Kidney (tissue), 14 donors: ENCODE data around the gene CCDC102A. TPM values are rescaled to one million over a fixed set of nuclear protein-coding genes. Genes with fewer than 3 reads are reported as not detected.
"Not testable (repeated sequence)": the region's sequence is repeated elsewhere in the genome, so short reads cannot be mapped to it uniquely, and the experiment has no call there.

Source experiments
- DNase-seq, 5 donors: peaks; one replicate each; pipeline ENCODE4 v3.0.0-alpha.2; 2013 to 2020
- FAIRE-seq: peaks from 2 replicates; lab custom pipeline; 2012; peaks lifted over from hg19 to GRCh38; lab: Jason Lieb, UNC
- H3K27ac ChIP-seq, 2 donors: one replicate each; pipeline ENCODE4 v1.7.0; 2013; ENCODE audit warnings: low read depth in 2 of 2, low read length in 2 of 2, inconsistent platforms in 1 of 2
- H3K27me3 ChIP-seq: one replicate; pipeline ENCODE4 v1.7.1; 2013; ENCODE audit warnings: low read length, inconsistent platforms; ENCODE audit not compliant: control insufficient read depth, insufficient read depth
- H3K36me3 ChIP-seq, 3 donors: one replicate each; pipeline versions ENCODE4 v1.7.0 to v1.7.1; 2013; ENCODE audit warnings: low read length in 3 of 3, control low read depth in 1 of 3, inconsistent platforms in 1 of 3; ENCODE audit not compliant: insufficient read depth in 3 of 3, control insufficient read depth in 2 of 3
- H3K4me1 ChIP-seq, 3 donors: one replicate each; pipeline versions ENCODE4 v1.7.0 to v1.7.1; 2013; ENCODE audit warnings: low read length in 3 of 3, inconsistent platforms in 1 of 3, low read depth in 1 of 3; ENCODE audit not compliant: control insufficient read depth in 2 of 3, insufficient read depth in 2 of 3
- H3K4me3 ChIP-seq, 3 donors: one replicate each; pipeline versions ENCODE4 v1.7.0 to v1.8.1; 2013; ENCODE audit warnings: low read length in 3 of 3, control low read depth in 1 of 3, inconsistent platforms in 1 of 3
- H3K9ac ChIP-seq, 3 donors: one replicate each; pipeline versions ENCODE4 v1.7.0 to v1.7.1; 2013; ENCODE audit warnings: low read length in 3 of 3, control low read depth in 1 of 3, inconsistent platforms in 1 of 3
- H3K9me3 ChIP-seq, 3 donors: one replicate each; pipeline versions ENCODE4 v1.7.0 to v1.7.1; 2013; ENCODE audit warnings: low read length in 3 of 3, control low read depth in 1 of 3, inconsistent platforms in 1 of 3; ENCODE audit not compliant: control insufficient read depth in 2 of 3, insufficient read depth in 1 of 3
- intact Hi-C: fragments of 100-400 bp; cut with DNase I; formaldehyde crosslinking; loops from one replicate; pipeline ENCODE4 v1.11.1; 2022
- polyA plus RNA-seq: library from polyadenylated mRNA; stranded (reverse); fragments of 350-450 nt; fragmentation: Illumina TruSeq; extraction: RNeasy Lipid Tissue Mini Kit (QIAGEN cat#74804); gene quantifications from one replicate; pipeline ENCODE4 v1.2.3, GENCODE V29; 2014; ENCODE audit warnings: low read depth, low replicate concordance; ENCODE audit not compliant: insufficient read depth
- total RNA-seq: library from RNA; stranded (reverse); fragmentation: NEBNext Ultra II Directional; extraction: Animal tissue kit (Norgen Biotek cat#: 25700); gene quantifications from one replicate; pipeline ENCODE4 v1.2.1, GENCODE V29; 2021
- TF ChIP-seq, protein P1 (sequence below): IDR thresholded peaks from 3 replicates; pipeline ENCODE4 v1.5.1; 2012; ENCODE audit warnings: mild to moderate bottlenecking, moderate library complexity, borderline replicate concordance; ENCODE audit not compliant: insufficient read depth; ENCODE audit errors: extremely low read depth
- donor health status: control.
- donor health status: control.
- donor health status: control.
- donor health status: control.
- donor health status: control.
- donor health status: DM: yes; HTN: yes; CAD: no.
- donor health status: Normal renal cell carcinoma (clear cell type).

Gene CCDC102A
- total and polyA plus RNA-seq, 2 donors from 2014 or later = 5.7 to 11.9 TPM

DNA sequence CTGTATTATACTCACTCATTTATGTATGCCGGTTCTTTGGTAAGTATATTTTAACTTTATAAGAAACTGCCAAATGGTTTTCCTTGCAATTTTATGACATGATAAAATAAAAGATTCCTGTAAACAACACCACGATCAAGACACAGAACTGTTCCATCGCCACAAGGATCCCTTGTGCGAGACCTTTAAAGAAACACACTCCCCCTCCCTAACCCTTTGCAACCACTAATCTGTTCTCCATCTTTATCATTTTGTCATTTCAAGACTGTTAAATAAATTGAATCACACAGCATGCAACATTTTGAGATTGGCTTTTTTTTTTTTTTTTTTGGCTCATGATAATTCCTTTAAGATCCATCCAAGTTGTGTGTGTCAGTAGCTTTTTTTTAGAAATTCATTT is 12.0 kb upstream of the CCDC102A start:
- H3K4me3 ChIP-seq = no peak overlapping the region
- H3K9me3 ChIP-seq = no peaks in the 10 kb centered on the region
- DNase-seq (no peak), FAIRE-seq (no peak)
- no peak overlapping the region for H3K9ac ChIP-seq
- H3K27me3 ChIP-seq = no peaks in the 10 kb centered on the region
- intact Hi-C loops = no loop called here
- H3K36me3 ChIP-seq = no peaks in the 10 kb centered on the region
- TF ChIP-seq, protein P1, sequence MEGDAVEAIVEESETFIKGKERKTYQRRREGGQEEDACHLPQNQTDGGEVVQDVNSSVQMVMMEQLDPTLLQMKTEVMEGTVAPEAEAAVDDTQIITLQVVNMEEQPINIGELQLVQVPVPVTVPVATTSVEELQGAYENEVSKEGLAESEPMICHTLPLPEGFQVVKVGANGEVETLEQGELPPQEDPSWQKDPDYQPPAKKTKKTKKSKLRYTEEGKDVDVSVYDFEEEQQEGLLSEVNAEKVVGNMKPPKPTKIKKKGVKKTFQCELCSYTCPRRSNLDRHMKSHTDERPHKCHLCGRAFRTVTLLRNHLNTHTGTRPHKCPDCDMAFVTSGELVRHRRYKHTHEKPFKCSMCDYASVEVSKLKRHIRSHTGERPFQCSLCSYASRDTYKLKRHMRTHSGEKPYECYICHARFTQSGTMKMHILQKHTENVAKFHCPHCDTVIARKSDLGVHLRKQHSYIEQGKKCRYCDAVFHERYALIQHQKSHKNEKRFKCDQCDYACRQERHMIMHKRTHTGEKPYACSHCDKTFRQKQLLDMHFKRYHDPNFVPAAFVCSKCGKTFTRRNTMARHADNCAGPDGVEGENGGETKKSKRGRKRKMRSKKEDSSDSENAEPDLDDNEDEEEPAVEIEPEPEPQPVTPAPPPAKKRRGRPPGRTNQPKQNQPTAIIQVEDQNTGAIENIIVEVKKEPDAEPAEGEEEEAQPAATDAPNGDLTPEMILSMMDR = no peak
- H3K4me1 ChIP-seq = no peaks in the 10 kb centered on the region
- H3K27ac ChIP-seq = no peak overlapping the region

- intact Hi-C loops, H3K4me3 ChIP-seq, H3K9me3 ChIP-seq, H3K27ac ChIP-seq, H3K4me1 ChIP-seq, FAIRE-seq, H3K27me3 ChIP-seq, H3K36me3 ChIP-seq, H3K9ac ChIP-seq: not testable (repeated sequence)
- peak in 2 of 5 donors; percentile 4 to 19 for DNase-seq
Observed at GRCh38 chr16:57547524-57547923, 11.2 kb upstream of the CCDC102A start.

DNA sequence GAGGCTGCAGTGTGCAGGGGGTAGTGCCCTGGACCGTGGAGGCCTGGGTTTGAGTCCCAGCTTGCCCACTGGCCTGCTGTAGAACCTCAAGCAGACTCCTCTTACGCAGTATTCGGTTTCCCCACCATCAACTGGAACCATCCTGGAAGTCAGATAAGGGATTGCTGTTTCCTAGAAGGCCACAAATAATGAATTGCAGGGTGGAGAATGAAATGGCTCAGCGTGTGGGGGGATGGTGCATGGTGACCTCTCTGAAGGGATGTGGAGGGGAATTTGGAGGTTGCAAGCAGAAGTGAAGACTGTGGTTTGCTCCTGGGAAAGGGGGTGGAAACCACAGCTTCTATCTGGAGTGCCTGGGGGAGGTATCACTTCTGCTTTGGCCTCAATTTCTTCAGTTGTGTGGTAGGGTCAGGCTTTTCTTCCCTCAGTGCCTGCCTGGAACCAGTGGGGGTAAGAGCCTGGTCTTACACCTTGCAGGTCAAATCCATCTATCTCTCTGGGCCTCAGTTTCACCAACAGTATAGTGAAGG is 7.8 kb upstream of the CCDC102A start:
- FAIRE-seq (no peak), DNase-seq (peak in 1 of 5 donors; percentile 4)
- Histone ChIP-seq H3K9ac (no peak overlapping the region), H3K27ac (no peak overlapping the region), H3K9me3 (no peaks in the 10 kb centered on the region), H3K4me3 (no peak overlapping the region), H3K27me3 (no peaks in the 10 kb centered on the region), H3K4me1 (no peaks in the 10 kb centered on the region), H3K36me3 (no peaks in the 10 kb centered on the region)
- TF ChIP-seq, protein P1 = no peak
- intact Hi-C loops = no loop called here

DNA sequence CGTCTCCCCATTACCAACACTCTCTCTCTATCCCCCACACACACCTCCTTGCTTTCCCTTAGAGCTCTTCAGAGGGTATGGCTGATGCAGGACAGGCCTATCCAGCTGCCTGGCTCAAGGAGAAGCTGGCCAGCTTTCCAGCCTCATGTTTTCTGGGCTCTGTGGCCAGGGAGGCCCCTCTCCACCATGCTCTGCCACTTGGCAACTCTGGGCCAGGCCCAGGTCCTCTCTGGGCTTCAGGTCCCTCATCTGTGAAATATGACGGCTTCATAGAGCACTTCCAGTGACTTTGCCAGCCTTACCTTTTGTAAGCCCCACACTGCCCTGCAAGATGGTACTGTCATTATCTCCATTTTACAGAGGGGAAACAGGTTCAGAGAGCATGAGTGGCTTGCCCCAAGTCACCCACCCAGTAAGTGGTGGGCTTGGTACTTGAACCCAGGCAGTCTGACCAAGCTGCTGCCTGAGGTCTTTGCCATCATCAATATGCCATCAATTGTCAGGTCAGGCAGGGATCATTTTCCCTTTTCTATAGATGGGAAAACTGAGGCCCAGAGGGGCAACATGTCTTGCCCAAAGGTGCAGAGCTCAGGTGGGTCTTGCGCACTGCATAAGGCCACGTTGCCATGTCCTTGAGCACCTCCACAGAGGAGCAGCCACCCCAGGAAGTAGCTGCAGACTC is 5.5 kb upstream of the CCDC102A start:
- no peaks in the 10 kb centered on the region for H3K9me3 ChIP-seq

More for the DNA sequence above, 5.5 kb upstream of the CCDC102A start:
- H3K9ac ChIP-seq = no peak overlapping the region
- H3K27me3 ChIP-seq = no peaks in the 10 kb centered on the region
- peaks cover 0 to under 1% (median 0%) of the 10 kb centered on the region in 3 donors for H3K4me1 ChIP-seq
- intact Hi-C loops = no loop called here
- no peak overlapping the region for H3K27ac ChIP-seq
- FAIRE-seq (no peak), DNase-seq (peak in 1 of 5 donors; percentile 39)
- H3K36me3 ChIP-seq = no peaks in the 10 kb centered on the region
- TF ChIP-seq, protein P1 = no peak
- H3K4me3 ChIP-seq = no peak overlapping the region
